ENCODE results near the gene CCNL1.

The CCNL1 gene

GRCh38 chr3:157101486-157101885 is 58.5 kb downstream of the CCNL1 start:
- no peak for DNase-seq

DNA sequence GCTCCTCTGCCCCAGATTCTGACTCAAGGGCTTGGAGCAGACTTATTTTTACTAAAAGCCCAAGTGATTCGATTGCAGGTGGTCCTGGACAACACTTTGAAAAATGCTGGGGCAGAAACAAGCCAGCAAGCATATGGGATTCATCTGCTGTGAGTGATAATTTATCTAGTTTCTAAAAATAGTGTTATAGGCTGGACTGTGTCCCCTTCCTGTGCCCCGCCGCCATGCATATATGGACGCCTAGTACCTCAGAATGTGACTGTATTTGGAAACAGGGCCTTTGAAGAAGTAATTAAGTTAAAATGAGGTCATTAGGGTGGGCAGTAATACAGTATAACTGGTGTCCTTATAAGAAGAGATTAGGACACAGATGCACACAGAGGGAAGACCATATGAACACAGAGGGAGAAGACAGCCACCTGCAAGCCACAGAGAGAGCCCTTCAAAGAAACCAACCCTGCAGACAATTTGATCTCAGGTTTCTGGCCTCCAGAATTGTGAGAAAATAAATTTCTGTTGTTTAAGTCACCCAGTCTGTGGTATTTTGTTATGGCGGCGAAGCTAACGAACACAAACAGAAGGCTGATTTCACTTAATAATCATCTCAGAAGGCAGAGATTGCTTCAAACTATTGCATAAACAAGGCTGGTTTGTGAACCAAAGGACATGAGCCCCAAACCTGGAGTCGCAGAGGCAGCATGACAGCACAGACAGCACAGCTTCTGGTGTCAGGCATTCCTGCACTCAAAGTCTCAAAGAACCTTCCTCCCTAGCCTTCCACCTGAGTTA is 59.1 kb downstream of the CCNL1 start:
- DNase-seq: no peak

GRCh38 chr3:157100096-157100477 is 59.9 kb downstream of the CCNL1 start:
- no peak for DNase-seq

DNA sequence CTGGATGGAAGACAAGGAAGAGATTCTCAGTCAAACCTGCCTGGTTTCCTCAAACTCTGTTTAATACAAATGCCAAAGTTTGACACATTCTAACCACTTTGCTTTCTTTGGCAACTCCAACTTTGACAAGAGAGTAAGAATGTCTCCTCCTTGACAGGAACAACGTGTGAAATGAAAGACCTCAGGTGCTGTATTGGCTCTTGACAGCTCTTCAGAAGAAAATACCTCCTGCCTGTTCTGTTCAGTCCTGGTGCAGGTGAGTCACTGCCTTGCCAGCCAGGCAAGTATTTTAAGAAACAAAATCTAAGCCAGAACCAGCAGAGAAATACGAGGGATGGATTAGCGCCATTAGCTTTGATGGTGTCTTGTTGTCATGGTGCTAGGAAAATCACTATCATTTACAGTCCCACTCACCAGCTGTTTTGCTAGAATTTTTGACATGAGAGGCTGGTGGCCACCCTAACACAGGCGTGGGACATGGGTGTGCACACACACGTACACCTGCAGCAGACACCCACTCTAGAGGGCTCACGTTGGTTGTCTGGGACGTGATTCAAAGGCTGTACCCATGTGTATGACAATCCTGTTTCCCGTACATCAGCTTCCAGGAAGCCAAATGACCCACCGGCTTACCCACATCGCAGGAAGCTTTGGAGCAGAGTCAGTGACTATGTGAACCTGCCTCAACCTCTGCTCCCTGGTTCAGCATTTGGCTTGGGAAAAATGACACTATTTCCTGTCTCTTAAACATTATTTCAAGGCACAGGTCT is 60.4 kb downstream of the CCNL1 start:
- DNase-seq: no peak

GRCh38 chr3:157098823-157099185 is 61.1 kb downstream of the CCNL1 start:
- DNase-seq: no peak

DNA sequence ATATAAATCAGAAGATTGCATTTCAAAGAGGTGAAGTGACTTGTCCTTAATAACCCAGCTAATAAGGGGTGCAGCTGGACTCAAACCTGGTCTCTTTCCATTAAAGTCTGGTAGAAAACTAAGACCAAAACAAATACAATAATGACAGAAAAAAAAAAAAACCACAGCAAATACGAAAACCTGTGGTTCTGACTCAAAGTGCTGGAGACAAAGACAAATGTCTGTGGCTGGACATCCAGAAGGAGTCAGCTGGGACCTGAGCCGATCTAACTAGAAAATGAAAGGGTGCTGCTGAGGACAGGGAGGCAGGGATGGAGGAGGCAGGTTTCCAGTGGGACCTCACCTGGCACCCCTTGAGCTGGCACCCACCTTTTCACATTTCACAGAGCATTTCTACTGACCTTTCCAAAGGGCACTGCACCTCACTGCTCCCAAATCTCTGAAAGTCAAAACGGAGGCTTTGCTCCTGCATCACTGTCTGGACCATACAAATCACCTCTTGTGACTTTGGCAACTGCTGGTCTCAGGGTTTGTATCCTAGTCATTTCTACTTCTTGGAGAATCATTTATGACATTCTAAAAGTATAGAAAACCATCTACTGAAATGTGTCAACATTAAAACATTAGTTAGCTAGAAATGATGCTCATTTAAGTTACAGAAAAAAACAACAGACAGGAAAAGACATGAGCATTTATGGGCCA is 61.7 kb downstream of the CCNL1 start:
- DNase-seq: no peak
